Activated naive CD4-positive, alpha-beta T cell (primary cell): ENCODE data around the gene NPIPB5.
"Not testable (repeated sequence)": the region's sequence is repeated elsewhere in the genome, so short reads cannot be mapped to it uniquely, and the experiment has no call there.

Experiments used
- DNase-seq, 4 experiments: peaks; one replicate each; lab custom pipeline; 2025; lab: John Stamatoyannopoulos, UW

NPIPB5 gene

GRCh38 chr16:22510591-22510990 is at the start of gene NPIPB5:
NPIPB5 (plus strand) TSS chr16:22510891; CDS start chr16:22513802, 2,911 bp downstream.
- DNase-seq = not testable (repeated sequence)

GRCh38 chr16:22468846-22469245 is 41.8 kb upstream of the NPIPB5 start:
- not testable (repeated sequence) for DNase-seq

GRCh38 chr16:22537996-22538395 is 27.3 kb downstream of the NPIPB5 start:
- DNase-seq = not testable (repeated sequence)

- not testable (repeated sequence) for DNase-seq
Observed at GRCh38 chr16:22544809-22545208, 34.1 kb downstream of the NPIPB5 start.

GRCh38 chr16:22546630-22547029 is 35.9 kb downstream of the NPIPB5 start:
- DNase-seq = not testable (repeated sequence)

GRCh38 chr16:22547170-22547765 is 36.6 kb downstream of the NPIPB5 start:
- DNase-seq = not testable (repeated sequence)

GRCh38 chr16:22549853-22550252 is 39.2 kb downstream of the NPIPB5 start:
- not testable (repeated sequence) for DNase-seq

GRCh38 chr16:22551143-22551542 is 40.5 kb downstream of the NPIPB5 start:
- DNase-seq = not testable (repeated sequence)

GRCh38 chr16:22551651-22552050 is 41.0 kb downstream of the NPIPB5 start:
- not testable (repeated sequence) for DNase-seq

GRCh38 chr16:22556759-22557158 is 46.1 kb downstream of the NPIPB5 start:
- DNase-seq = not testable (repeated sequence)
